Hematopoietic multipotent progenitor cell treated with erythropoietin and hydrocortisone succinate and interleukin-3 and kit ligand, for 8 days (in vitro differentiated cells): ENCODE results near the gene TOM1.

Source experiments
- DNase-seq: peaks from one replicate; pipeline ENCODE4 v3.0.0-alpha.2; 2015

TOM1 gene

DNA sequence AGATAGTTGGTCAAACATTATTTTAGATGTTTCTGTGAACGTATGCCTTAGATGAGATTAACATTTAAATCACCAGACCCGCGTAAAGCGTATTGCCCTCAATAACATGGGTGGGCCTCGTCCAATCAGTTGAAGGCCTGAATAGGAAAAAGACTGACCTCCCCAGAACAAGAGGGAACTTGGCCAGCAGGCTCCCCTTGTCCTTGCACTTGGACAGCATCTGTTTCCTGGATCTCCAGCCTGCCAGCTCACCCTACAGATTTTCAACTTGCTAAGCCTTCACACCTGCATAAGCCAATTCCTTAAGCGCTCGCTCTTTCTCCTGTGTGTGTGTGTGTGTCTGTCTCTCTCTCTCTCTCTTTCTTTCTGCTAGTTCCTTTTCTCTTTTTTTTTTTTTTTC is 8.2 kb downstream of the TOM1 start:
- no peak for DNase-seq

DNA sequence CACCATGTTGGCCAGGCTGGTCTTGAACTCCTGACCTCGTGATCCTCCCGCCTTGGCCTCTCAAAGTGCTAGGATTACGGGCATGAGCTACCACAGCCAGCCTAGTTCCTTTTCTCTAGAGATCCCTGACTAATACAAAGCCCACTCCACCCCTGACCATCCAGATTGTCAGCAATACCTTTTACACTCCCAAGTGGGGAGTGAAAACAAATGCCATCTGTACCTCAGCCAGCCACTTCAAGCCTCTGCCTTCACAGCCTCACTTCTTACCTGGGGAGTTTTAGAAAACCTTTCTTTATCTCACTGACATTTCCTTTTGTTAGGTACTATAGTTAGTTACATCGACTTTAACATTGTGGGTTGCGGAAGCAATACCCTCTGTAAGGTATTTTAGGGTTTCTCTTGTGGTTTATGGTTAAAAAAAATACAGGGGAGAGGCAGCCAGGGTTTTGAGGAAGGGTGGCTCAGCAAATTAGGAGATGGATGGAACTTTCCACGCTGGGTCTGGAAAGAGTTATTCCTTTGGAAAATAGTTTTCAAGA is 8.9 kb downstream of the TOM1 start:
- no peak for DNase-seq

DNA sequence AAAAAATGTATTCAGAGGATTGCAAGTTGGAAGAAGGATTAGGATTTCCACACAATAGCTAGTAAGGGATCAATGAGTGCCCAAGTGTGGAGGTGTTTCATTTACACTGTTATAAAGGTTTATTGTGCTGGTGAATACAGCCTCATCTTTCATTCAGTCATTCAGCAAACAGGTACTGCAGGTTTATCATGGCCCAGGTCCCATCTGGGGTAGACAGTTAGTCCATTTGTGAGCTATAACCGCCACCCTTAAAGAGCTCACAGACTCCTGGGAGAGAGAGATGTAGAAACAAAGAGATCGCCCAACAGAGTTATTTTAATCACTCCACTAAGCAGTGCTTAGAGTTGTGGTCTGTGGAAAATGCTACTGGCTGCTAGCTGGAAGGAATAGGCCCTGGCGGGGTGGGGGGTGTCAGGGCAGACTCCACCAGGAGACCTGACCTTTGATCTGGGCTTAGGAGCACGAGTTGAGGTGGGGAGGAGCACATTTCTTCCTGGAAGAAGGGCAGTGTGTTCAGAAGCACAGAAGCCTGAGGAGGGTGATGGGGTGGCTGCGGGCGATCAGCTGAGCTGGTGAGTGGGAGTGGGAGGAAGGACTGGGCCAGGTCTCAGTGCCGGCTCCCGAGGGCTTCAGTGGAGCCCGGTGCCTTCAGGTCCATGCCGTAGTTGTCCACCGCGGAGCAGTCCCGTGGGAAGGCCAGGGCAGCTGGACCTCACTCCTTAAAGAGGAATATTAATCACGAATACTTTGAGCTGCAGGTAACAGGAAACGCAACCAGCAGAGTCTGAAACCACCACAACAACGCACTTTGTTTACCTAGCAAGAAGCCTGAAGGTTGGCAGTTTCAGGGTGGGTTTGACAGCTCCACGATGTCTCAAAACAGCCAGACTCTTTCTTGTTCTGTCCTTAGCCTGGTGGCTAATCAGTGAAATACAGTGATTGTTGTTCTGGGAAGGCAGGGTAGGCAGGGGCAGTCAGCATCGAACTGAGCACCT is 11.2 kb downstream of the TOM1 start:
- DNase-seq = no peak

DNA sequence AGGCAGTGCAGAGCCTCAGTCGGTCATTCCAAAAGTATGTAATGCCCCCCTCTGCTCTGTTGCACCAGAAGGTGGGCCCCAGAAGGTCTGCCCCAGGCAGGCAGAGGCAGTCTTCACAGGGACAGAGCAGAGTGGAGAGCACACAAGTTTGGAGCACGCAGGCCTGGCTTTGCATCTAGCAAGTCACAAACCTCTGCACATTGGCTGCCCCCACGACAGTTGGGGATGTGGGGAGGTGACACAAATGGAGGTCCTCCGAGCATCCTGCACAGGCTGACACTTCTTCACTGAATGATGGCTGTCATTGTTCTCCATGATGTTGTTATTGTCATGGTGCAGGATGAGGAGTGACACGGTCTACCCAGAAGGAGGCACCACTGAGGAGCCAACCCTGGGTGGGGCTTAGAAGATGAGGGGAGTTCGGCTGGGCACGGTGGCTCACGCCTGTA is 11.9 kb downstream of the TOM1 start:
- no peak for DNase-seq

DNA sequence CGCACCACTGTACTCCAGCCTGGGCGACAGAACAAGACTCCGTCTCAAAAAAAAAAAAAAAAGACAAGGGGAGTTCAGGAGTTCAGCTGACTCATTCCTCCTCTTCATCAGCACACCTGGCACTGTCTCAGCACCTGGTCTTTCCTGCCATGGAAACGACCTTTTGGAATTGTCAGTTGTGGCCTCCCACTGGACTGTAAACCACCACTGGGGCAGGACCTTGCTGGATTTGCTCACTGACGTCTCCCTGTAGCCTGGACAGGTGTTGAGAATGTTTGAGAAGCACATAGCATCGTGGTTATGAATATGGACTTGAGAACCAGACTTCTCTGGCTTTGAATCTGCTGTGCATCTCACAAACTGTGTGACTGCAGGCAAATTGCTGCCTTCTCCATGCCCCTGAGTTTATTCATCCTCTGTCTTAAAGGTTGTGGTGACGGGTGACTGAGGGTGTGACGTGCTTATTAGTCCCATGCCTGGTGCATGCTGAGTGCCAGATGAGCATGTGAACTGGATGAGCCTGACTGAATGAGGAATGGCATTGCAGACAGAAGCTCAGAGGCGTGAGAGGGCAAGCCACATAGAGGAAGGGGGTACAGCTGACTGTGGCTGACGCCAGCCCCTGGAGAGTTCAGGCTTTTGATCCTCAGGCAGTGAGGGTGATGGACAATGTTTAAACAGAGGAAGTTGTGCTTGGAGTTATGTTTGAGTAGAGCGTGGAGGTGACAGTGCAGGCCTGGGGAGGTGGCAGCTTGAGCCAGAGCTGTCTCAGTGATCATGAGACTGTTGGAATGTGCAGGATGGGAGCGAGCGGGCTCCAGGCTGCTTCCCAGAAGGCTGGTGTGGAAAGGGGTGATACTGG is 12.7 kb downstream of the TOM1 start:
- no peak for DNase-seq

DNA sequence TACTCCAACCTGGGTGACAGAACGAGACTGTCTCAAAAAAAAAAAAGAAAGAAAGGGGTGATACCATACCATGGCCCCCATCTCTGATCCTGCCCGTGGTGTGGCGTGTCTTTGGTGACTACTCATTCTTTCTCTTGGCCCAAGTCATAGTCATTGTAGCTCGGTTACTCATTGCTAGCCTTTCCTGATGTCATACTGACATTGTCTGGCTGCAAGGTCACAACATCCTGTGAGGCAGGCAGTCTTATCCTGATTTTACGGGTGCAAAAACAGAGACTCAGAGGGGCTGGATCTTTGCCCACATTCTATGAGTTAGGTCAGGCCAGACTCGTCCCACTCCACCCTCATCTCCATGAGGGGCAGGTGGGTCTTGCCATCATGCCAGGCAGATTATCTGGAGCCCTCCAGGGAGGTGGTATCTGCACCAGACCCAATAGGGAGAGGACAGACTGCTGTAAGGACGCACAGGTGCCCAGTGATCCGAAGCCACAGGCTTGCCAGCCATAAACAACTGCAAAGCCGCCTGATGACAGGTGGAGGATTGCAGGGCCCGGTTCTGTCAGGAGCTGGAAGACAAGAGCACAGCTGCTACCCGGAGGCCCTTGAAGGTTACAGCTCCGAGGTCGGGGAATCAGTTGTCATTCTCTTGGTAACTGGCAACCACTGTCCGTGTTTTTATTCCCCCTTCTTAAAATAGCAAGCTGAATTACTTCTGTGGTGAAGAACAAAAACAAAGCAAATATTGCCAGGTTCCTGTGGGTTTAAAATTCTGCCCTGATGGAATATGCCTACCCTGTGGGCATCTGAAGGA is 13.8 kb downstream of the TOM1 start:
- DNase-seq = peak; percentile 27

DNA sequence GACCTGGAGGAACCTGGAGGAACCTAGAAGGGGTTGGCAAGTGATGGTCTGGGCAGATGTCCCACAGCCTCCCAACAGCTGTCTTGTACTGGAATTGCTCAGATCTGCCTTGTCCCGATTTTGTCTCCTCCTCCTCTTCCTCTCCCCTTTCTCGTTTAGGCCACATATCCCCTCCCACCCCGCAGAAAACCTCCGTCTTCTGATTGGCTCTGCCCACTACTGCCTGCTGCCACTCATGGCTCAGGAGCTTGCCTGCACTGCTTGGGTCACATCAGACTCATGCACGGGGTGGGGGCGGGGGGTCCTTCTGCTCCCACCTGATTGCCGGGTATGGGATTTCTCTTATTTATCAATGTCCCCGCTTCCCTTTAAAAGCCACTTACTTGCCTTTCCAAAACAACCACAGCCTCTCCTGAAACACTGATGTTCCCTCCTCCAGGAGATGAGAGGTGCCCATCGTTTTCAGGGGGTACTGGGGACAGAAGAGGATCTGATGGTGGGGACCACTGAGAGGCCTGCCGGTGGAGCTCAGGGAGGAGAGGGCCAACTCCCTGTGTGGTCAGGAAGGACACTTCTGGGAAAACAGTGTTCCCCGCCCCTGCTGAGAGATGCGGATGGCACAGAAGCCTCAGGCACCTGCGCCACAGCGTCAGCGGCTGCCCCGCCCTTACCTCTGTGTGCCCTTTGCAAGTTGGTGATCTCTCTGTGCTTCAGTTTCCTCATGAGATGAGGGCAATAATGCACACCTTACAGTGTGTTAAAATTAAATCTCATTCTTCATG is 14.7 kb downstream of the TOM1 start:
- no peak for DNase-seq

DNA sequence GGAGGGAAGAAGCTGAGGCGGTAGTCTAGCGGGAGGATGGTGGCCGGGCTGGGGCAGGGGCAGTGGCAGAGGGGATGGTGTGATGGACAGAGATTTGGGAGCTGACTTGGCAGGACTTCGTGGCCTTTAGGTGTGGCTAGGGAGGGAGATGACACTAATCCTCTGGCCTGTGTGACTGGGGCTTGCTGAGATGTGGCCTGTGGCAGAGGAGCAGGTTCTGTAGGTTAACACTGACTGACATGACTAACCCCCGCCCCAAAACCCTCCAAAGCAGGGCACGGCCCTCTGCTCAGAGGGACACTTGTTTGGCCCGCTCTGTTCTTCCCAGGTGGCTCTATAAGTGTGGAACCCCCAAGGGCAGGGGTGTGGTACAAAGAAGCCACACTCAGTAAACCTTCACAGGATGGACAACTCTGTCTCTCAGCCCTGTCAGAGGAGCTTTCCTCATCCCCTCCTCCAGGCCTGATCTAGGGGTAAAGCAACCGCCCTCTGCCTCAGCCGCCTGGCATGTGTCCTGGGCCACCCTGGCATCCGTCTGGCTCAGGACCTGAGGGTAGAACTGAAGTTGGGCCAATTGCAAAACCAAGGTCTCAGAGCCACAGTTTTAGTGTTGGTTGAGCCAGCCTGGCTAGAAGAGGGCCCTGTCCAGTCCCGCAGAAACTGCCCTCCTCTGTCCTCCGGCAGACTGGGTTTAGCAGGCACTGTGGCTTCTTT is 15.6 kb downstream of the TOM1 start:
- DNase-seq = no peak

DNA sequence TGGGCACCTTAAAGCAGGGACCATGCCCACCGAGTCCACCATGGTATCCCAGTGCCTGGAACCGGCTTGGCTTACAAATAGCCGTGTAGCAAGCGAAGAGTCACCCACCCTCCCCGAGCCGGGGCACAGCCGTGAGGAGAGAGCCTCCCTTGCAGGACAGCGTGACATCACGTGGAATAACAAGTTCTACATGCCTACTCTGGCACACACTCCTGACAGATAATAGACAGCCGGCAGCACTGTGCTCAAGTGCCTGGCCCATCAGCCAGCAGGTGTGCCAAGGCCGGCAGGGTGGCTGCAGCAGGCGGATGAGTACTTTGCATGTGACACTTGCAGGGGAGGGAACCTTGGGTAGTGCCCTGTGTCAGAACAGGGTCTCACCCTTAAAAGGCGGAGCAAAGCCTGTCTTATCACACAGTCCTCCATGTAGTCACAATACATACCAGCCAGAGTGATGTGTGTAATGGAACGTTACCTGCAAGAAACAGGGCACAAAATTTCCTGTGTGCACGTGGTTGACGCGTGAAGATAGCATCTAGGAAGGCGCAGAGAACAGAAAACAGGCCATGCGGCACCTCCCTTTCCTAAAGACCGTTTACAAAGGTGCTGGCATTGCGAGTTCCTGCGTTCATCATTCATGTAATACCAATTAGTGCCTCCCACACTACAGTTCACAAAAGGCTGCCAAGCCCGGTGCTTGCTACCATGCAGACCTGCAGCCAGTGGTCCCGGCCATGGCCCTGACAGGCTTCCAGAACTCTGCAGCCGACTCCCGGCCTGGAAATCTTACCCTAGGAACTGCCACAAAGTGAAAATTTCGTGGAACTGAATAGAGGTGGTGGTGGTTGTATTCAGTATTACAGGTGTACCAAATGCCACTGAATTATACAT is 16.4 kb downstream of the TOM1 start:
- DNase-seq = peak; percentile 73

DNA sequence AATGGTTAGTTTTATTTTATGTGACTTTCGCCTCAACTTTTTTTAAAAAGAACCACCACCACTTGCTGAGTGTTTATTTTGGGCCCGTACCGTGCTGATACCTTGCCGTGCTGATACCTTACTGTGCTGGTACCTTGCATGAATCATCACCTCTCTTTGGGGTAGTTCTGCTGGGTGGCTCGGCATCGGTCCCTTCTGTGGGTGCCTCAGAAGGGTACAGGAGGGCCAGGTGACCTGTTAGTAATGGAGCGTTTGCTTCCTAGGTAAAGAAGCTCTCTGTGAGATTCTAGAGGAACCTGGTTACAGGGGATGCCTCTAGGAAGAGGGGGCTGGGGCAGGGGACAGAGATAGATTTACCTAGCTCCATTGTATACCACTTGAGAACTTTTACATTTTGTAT is 17.1 kb downstream of the TOM1 start:
- no peak for DNase-seq

DNA sequence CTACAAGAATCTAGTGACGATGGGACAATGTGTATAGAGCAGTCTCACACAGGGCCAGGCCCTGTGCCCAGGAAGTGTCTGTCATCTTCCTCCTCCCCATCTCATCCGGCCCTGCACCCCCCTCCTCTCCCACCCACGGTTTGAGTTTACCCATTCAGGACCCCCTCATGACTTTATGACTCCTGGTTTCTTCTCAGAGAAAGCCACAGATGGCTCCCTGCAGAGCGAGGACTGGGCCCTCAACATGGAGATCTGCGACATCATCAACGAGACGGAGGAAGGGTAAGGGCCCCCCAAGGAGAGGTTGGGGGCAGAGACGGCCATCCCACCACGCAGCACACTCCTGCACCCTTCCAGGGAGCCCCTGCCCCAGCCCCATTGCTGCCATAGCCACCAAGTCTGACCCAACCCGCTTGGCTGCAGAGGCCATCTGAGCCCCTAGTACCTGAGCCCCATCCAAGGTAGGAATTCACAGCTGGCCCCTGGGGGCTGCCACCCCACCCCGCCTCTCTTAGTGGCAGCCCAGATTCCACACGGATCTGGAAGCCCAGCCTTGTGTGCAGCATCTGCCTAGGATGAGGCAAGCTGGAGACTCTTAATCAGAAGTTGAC is 18.1 kb downstream of the TOM1 start:
- no peak for DNase-seq

DNA sequence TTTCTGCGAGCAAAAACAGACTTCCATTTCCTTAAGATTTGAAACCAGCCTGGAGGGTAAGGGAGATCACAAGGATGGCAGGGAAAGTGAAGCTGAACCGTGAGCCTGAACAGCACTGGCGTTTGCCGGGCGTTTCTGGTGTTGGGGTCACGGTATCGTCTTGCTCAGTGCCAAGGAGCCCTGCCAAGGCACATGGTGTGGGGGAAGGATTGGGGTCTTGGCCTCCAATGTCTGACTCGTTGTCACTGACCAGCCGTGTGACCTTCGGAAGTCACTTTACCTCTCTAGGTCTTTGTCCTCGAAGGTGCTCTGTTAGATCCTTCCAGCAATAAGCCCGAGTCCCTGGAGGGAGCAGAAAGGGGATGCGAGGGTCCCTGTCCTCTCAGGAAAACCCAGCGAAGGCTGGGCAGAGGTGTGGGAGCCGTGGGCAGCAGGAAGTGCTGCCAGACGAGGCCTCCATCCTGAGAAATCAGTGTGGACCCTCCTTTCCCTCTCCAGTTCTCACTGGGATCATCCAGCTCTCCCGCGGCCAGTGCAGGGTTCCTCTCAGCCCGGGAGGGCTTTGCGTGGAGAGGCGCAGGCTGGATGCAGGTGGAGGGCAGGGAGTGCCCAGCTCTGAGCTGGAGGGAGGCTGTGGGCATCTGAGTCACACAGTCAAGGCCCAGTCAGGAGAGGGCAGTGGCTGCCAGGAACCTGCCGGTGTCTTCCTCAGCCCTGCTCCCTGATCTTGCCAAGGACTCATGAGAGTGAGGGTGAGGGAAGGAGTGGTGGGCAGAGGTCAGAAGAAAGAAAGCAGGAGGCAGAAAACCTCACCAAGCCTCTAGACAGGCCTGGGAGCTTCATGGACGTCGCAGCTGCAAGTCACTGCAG is 18.9 kb downstream of the TOM1 start:
- DNase-seq = no peak

DNA sequence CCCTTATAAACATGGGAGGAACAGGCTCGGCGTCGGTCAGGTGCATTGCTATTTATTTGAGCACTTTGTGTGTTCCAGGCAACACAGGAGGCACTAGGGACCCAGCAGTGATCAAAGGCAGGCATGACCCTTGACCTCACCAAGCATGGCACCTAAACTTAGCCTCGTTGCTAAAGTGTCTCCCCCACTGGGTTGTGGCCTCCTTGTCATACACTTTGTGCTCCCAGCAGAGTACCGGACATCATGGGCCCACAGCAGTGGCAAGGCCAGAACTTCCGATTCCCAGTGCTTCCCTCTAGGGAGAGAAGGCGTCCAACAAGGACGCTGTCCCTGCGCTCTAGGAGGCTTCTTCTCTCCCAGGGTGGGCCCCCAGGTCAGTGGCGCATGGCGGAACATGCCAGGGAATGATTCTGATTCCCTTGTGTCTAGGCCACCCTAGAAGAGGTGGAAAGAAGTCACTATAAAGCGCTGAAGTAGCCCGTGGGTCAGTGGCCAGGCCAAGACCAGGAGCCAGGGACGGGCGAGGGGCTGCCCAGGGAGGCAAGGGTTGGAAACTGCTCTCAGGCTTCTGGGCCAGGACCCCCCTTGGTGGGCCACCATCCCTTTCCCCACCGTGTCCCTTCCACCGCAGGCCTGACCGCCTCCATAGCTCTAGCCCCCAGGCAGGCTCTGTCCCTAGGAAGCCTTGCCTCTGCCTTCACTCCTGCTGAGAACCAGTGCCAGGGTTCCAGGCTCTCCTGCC is 19.7 kb downstream of the TOM1 start:
- no peak for DNase-seq

DNA sequence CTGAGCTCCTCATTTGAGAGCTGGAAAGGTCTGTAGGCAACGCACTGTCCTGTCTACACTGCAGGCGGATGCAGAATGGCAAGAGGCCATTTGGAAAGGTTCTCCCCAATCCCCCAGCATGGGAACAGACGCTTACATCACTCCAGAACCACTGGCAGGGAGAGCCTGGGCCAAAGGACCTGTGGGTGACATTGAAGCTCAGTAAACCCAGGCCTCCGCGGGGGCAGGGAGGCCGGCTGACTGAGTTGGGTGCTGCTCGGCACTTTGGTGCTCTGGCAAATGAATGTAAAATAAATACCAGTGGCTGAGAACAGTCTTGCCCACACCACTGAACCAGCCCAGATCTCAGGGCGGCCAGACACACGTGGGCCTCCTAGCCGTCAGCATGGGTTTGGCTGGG is 22.4 kb downstream of the TOM1 start:
- DNase-seq = no peak

DNA sequence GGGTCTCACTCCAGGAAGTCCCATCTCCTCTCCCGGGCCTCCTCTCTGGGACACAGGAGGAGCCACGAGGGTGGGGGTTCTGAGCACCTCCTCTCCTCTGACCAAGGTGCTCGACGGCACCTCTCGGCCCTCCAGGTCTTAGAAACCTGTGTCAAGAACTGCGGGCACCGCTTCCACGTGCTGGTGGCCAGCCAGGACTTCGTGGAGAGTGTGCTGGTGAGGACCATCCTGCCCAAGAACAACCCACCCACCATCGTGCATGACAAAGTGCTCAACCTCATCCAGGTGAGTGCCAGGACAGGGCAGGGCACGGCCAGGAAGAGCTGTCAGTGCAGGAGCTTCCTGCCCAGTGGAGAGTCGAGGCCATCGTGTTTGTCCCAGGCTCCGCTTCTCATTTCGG is 23.2 kb downstream of the TOM1 start:
- DNase-seq = no peak

DNA sequence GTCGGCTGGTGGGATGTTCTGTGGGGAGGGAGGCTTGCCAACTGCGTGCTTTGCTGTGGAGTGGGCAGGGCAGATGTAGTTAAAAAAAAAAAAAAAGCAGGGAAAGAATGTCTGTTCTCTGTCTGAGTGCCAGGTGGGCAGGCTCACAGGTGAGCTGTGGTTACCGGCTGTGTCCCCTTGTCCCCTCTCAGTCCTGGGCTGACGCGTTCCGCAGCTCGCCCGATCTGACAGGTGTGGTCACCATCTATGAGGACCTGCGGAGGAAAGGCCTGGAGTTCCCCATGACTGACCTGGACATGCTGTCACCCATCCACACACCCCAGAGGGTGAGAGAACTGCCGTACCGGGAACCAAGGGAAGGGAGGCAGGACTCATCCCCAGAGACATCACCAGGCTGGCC is 23.6 kb downstream of the TOM1 start:
- DNase-seq = no peak

DNA sequence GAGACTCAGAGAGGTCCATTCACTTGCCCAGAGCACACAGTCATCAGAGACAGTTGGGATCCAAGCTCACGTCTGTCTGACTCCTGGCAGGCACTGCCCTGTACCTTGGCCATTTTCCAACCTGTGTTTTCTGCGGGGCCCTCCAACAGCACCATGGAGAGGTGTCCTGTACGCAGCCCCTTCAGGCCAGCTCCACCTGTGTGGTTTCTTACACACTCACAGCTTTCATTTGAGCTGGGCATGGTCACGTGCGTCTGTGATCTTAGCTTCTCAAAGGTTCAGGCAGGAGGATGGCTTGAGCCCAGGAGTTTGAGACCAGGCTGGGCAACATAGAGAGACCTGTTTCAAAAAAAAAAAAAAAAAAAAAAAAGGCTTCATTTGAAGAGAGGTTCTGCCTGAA is 24.4 kb downstream of the TOM1 start:
- DNase-seq = no peak

DNA sequence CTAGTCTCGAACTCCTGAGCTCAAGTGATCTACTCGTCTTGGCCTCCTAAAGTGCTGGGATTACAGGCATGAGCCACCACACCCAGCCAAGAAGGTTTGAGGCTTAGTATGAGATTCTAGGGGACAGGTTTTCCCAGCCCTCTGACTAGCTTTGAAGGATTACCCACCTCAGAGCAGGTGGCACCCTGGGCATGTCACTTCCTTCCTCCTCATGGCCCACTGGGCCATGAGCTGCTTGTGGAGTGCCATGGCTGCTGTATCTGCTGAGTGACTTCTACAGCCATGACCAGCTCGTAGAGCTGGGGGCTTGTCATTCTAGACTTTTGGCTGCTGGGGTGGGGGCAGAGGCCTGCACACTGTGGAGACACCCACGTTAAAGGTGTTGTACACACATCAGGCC is 25.1 kb downstream of the TOM1 start:
- no peak for DNase-seq
